Activated B cell treated with CpG ODN at 0.5 μM for 24 hours (primary cell): Measurements from ENCODE around the gene POU2F2. TPM values are rescaled to one million over a fixed set of nuclear protein-coding genes. Genes with fewer than 3 reads are reported as not detected.
A peak's percentile ranks its signal among the peaks of the same experiment; 100 is the strongest.

Source experiments
- ATAC-seq: fragments of 200-7000 bp; cut with Tn5 transposase; one replicate; pipeline ENCODE4 v1.10.0; 2021; ENCODE audit warnings: low read depth, mild to moderate bottlenecking, moderate library complexity
- CTCF ChIA-PET: fragments of 350-600 bp; sonication (Branson Sonifier 250); formaldehyde crosslinking; loops from one replicate; lab custom pipeline; 2021; ENCODE audit warnings: antibody characterized with exemption; lab: Charles Lee
- POLR2A ChIA-PET: fragments of 350-600 bp; sonication (Branson Sonifier 250); formaldehyde crosslinking; loops from one replicate; lab custom pipeline; 2021; ENCODE audit warnings: antibody characterized with exemption; lab: Charles Lee
- DNase-seq: peaks from one replicate; pipeline ENCODE4 v3.0.0; 2022
- H3K27ac Mint-ChIP-seq: one replicate; pipeline ENCODE4 v1.8.0; 2020; ENCODE audit warnings: mixed read lengths
- H3K27me3 Mint-ChIP-seq: one replicate; pipeline ENCODE4 v1.8.0; 2021; ENCODE audit warnings: mixed read lengths
- H3K36me3 Mint-ChIP-seq: one replicate; pipeline ENCODE4 v1.8.0; 2021; ENCODE audit warnings: low read depth, mixed read lengths
- H3K4me1 Mint-ChIP-seq: one replicate; pipeline ENCODE4 v1.8.0; 2021; ENCODE audit warnings: mixed read lengths
- H3K4me3 Mint-ChIP-seq: one replicate; pipeline ENCODE4 v1.8.0; 2020; ENCODE audit warnings: mild to moderate bottlenecking, mixed read lengths
- H3K9me3 Mint-ChIP-seq: one replicate; pipeline ENCODE4 v1.8.0; 2020; ENCODE audit warnings: mixed read lengths
- intact Hi-C: fragments of 100-400 bp; cut with micrococcal nuclease; formaldehyde crosslinking; loops from one replicate; pipeline ENCODE4 v1.15.1; 2024
- total RNA-seq: library from RNA; stranded (reverse); gene quantifications from 2 replicates; pipeline ENCODE4 v1.2.3, GENCODE V29; 2022
- TF ChIP-seq, protein P1 (sequence below): fragments of 200-600 bp; IDR thresholded peaks from one replicate; pipeline ENCODE4 v1.8.0; 2022; ENCODE audit warnings: antibody characterized with exemption, mild to moderate bottlenecking

The POU2F2 gene
- total RNA-seq: 508 and 577 TPM in 2 replicates

DNA sequence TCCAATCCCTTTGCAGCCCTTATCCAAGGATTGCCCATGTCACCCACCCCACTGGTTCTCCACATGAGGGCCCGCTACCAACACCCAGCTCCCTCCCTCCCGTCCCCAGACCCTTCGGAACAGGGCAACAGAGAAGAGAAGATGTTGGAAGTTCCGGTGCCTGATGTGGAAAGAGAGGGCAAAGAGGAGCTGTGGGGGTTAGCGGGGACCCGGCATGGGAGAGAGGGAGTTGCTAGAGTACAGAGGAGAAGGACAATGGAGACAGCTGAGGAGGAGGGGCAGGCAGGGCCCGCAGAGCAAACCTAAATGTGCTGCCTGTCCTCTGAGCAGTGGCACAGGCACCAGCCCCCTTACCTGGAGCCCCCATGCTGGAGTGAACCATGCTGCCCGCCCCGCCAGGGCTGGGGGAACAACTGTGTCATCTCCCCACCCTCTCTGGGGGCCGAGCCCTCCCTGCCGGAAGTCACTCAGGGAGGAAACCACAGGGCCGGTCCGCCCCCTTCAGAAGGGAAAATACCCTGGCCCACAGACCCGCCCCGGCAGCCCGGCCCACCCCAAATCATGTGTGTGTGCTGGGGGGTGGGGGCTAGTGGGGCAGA is at the start of gene POU2F2:
POU2F2 (minus strand) TSS at position 417 of the 599 bp plus-strand sequence; CDS start at position 382, 35 bp downstream.
- TF ChIP-seq, protein P1, sequence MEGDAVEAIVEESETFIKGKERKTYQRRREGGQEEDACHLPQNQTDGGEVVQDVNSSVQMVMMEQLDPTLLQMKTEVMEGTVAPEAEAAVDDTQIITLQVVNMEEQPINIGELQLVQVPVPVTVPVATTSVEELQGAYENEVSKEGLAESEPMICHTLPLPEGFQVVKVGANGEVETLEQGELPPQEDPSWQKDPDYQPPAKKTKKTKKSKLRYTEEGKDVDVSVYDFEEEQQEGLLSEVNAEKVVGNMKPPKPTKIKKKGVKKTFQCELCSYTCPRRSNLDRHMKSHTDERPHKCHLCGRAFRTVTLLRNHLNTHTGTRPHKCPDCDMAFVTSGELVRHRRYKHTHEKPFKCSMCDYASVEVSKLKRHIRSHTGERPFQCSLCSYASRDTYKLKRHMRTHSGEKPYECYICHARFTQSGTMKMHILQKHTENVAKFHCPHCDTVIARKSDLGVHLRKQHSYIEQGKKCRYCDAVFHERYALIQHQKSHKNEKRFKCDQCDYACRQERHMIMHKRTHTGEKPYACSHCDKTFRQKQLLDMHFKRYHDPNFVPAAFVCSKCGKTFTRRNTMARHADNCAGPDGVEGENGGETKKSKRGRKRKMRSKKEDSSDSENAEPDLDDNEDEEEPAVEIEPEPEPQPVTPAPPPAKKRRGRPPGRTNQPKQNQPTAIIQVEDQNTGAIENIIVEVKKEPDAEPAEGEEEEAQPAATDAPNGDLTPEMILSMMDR: no peak
- Mint-ChIP-seq H3K4me3 (peak within 1 kb of the TSS; percentile 95), H3K36me3 (peaks cover 83% of the 10 kb centered on the region), H3K27ac (peak within 1 kb of the TSS; percentile 90), H3K4me1 (peaks cover 69% of the 10 kb centered on the region), H3K9me3 (no peaks in the 10 kb centered on the region), H3K27me3 (no peaks in the 10 kb centered on the region)
- POLR2A ChIA-PET: interaction anchor here (0.6 to 17.5 kb wide), 31 partner anchors 15 to 292 kb away, joined by 3 to 1230 read pairs (median 4); partner anchors contain the start of genes CIC, DEDD2, GSK3A and ZNF526
- peak; percentile 86 for DNase-seq
- intact Hi-C loops: loop anchor here (1.0 to 5.0 kb wide), 6 partner anchors 24 to 193 kb away; partner anchors contain the start of genes ERF and MEGF8
- CTCF ChIA-PET: interaction anchor here (0.6 to 22.2 kb wide), 20 partner anchors 10 to 191 kb away, joined by 3 to 426 read pairs (median 4); partner anchors contain the start of gene GSK3A
- peak; percentile 50 for ATAC-seq

DNA sequence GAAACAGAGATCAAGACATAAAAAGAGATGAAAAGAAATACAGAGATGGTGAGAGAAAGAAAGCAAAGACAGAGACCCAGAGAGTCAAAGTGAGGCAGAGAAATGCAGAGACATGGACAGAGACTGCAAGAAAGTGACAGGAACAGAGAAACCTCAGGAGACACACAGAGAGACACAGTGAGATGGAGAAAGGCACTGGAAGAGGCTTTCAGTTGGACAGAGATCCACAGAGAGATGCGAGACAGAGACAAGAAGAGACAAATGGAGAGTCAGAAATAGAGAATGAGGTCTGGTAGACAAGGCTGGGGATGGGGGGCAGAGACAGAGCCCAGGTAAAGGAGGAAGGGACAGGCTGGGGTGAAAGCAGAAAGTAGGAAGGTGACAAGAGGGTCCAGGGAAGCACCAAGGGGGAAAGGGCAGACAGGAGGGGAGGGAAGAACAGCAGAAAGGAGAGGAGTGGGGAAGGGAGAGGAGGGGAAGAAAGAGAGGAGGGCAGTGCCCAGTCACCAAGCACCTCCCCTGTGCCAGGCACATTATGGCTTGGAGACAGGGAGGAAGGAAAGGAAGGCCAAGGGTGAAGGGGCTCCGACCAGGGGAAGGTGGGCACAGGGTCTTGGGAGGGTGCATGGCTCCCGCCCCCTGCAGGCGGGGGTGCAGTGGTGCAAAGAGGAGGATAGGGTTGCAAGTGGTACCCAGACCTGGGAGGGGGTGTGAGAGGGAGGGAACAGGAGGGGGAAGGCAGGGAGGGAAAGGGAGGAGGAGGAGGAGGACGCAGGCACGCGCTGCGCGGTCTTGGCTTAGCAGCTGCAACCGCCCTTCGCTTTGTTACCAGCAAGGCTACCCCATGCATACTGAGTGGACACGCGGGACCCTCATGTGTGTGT is 46.8 kb upstream of the POU2F2 start:
- TF ChIP-seq, protein P1: no peak
- Mint-ChIP-seq H3K4me3 (no peak overlapping the region), H3K4me1 (peaks cover 28% of the 10 kb centered on the region), H3K27me3 (peaks cover 20% of the 10 kb centered on the region), H3K9me3 (no peaks in the 10 kb centered on the region), H3K27ac (no peak overlapping the region), H3K36me3 (no peaks in the 10 kb centered on the region)
- intact Hi-C loops: loop anchor here (5.0 kb wide), 1 partner anchor 38 kb away; the partner anchor contains the start of gene DEDD2
- ChIA-PET POLR2A (no interaction called here), CTCF (no interaction called here)
- ATAC-seq: no peak
- no peak for DNase-seq

DNA sequence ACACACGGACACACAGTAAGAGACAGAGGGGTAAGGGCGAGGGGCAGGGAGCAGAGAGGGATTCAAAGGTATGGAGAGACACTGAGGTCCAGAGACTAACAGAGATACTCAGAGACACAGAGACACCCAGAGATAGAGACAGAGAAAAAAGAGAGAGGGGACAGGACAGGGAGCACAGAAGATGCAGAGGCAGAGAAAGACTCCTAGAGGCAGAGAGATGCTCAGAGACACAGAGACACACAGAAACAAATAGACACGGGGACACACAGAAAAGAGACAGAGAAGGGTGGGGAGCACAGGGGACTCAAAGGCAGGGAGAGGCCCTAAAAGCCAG is 45.4 kb upstream of the POU2F2 start:
- Mint-ChIP-seq H3K4me3 (no peak overlapping the region), H3K4me1 (peaks cover 20% of the 10 kb centered on the region), H3K36me3 (no peaks in the 10 kb centered on the region), H3K27ac (no peak overlapping the region), H3K27me3 (peaks cover 20% of the 10 kb centered on the region), H3K9me3 (no peaks in the 10 kb centered on the region)
- intact Hi-C loops: loop anchor here (2.0 to 5.0 kb wide), 3 partner anchors 21 to 65 kb away; partner anchors contain the start of genes DEDD2 and GSK3A
- TF ChIP-seq, protein P1: no peak
- ATAC-seq: no peak
- ChIA-PET CTCF (interaction anchor here (1.2 kb wide), 1 partner anchor 22 kb away, joined by 7 read pairs; no protein-coding TSS in a partner anchor), POLR2A (interaction anchor here (0.7 to 1.8 kb wide), 4 partner anchors 21 to 63 kb away, joined by 3 to 10 read pairs (median 4); no protein-coding TSS in a partner anchor)
- DNase-seq: no peak

DNA sequence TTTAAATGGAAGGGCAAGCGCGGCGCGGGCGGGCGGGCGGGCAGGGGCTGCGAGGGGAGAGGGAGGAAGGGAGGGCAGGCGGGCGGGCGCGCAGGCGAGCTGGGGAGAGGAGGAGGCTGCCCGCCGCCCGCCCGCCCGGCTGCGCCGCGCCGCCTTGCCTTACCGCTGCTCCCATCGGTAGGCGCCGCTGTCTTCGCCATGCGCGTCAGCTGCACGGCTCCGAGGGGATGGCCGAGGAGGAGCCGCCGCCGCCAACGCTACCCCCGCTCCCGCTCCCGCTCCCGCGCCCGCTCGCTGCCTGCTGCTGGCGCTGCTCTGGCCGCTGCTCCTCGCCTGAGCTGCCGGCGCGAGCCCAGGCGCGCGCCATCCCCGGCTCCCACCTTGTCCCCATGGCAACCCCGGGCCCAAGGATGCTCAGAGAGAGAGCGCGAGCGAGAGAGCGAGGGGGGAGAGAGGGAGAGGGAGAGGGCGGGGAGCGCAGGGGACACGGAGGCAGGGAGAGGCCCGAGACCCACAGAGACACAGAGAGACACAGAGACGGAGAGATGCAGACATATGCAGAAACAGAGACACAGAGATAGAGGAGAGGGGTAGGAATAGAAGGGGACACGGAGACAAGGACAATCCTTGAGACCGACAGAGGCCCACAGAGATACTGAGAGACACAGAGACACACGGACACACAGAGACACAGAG is 44.9 kb upstream of the POU2F2 start:
- Mint-ChIP-seq H3K27me3 (peaks cover 20% of the 10 kb centered on the region), H3K27ac (no peak overlapping the region), H3K9me3 (no peaks in the 10 kb centered on the region), H3K36me3 (no peaks in the 10 kb centered on the region), H3K4me1 (peaks cover 15% of the 10 kb centered on the region), H3K4me3 (no peak overlapping the region)
- ChIA-PET CTCF (interaction anchor here (0.5 to 2.1 kb wide), 8 partner anchors 10 to 120 kb away, joined by 3 to 7 read pairs (median 4); partner anchors contain the start of gene POU2F2), POLR2A (interaction anchor here (0.5 to 2.6 kb wide), 13 partner anchors 22 to 1487 kb away, joined by 3 to 18 read pairs (median 5); partner anchors contain the start of genes GSK3A, NUMBL and POU2F2)
- ATAC-seq: peak; percentile 91
- peak; percentile 71 for DNase-seq
- TF ChIP-seq, protein P1: no peak
- intact Hi-C loops: loop anchor here (1.0 to 5.0 kb wide), 5 partner anchors 22 to 69 kb away; partner anchors contain the start of genes DEDD2 and GSK3A
